22Rv1 (cell line): ENCODE measurements around the gene GPER1.

ENCODE experiments used
- H3K27ac ChIP-seq: fragments of 450-650 bp; 2 replicates; pipeline ENCODE4 v1.5.1; 2017
- ZFX ChIP-seq: fragments of 450-650 bp; IDR thresholded peaks from 2 replicates; pipeline ENCODE4 v1.6.1; 2017; ENCODE audit warnings: antibody characterized with exemption, borderline replicate concordance
- TF ChIP-seq, protein P1 (sequence below): fragments of 450-650 bp; IDR thresholded peaks from 2 replicates; pipeline ENCODE4 v1.5.1; 2017; ENCODE audit warnings: mild to moderate bottlenecking

The GPER1 gene

GRCh38 chr7:1050956-1051690 lies 36.8 kb upstream of the GPER1 start:
- TF ChIP-seq, protein P1, sequence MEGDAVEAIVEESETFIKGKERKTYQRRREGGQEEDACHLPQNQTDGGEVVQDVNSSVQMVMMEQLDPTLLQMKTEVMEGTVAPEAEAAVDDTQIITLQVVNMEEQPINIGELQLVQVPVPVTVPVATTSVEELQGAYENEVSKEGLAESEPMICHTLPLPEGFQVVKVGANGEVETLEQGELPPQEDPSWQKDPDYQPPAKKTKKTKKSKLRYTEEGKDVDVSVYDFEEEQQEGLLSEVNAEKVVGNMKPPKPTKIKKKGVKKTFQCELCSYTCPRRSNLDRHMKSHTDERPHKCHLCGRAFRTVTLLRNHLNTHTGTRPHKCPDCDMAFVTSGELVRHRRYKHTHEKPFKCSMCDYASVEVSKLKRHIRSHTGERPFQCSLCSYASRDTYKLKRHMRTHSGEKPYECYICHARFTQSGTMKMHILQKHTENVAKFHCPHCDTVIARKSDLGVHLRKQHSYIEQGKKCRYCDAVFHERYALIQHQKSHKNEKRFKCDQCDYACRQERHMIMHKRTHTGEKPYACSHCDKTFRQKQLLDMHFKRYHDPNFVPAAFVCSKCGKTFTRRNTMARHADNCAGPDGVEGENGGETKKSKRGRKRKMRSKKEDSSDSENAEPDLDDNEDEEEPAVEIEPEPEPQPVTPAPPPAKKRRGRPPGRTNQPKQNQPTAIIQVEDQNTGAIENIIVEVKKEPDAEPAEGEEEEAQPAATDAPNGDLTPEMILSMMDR = no peak
- TF ChIP-seq ZFX = no peak
- H3K27ac ChIP-seq = no peak overlapping the region

- H3K27ac ChIP-seq = no peak overlapping the region
- TF ChIP-seq, protein P1 = no peak
- TF ChIP-seq ZFX = no peak
These were observed 35.7 kb upstream of the GPER1 start for GRCh38 chr7:1052031-1052818.

DNA sequence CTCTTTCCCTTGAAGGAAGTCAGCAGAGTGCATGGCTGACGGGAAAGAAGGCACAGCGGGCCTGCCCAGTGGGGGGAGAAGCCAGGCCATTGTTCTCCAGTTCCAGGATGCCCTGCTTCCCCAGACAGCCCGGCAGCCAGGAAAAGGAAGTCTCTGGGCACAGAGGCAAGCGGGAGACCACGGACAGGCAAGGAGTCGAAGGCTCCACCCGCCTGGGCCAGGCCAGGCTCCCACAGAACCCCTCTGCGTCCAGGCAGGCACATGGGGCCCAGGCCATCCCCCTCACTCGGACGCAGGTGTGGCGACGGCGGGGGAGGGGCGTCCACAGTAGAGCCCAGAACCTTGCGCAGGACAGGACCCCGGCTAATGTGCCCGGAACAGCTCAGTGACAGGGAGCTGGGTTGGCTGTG lies 34.9 kb upstream of the GPER1 start:
- TF ChIP-seq ZFX = no peak
- TF ChIP-seq, protein P1 = no peak
- no peak overlapping the region for H3K27ac ChIP-seq

GRCh38 chr7:1053816-1054370 lies 34.0 kb upstream of the GPER1 start:
- no peak overlapping the region for H3K27ac ChIP-seq
- no peak for TF ChIP-seq ZFX
- TF ChIP-seq, protein P1 = no peak

GRCh38 chr7:1054438-1054837 lies 33.5 kb upstream of the GPER1 start:
- TF ChIP-seq, protein P1 = no peak
- TF ChIP-seq ZFX = no peak
- no peak overlapping the region for H3K27ac ChIP-seq

DNA sequence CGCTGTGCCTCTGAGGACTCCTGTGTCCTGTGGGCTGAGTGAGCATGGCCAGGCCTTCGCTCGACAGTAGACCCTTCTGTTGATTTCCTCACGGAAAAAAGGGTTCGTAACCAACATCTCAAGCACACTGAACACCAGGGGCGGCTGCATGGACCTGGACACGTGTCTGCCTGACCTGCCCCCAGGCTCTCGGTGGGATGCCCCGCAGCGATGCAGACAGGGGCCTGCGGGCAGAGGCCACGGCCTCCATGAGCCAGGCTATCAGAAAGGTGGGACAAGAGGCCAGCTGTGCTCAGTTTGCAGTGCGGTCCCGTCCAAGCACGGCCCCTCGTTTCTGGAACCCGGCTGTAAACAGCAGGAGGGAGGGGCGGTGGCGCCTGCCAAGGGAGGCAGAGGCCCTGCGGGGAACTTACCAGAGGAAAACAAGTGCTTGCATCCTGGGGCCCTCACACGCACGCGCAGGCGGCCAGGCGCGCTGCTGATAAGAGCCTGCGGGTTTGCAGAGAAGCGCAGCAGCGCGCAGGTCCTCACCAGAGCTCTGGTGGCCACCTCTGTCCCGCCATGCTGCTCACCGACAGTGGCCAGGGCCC lies 33.0 kb upstream of the GPER1 start:
- TF ChIP-seq, protein P1 = no peak
- TF ChIP-seq ZFX = no peak
- H3K27ac ChIP-seq = no peak overlapping the region
